Globus pallidus (tissue), 1 donor: ENCODE measurements around the gene RPLP2.
A peak's percentile ranks its signal among the peaks of the same experiment; 100 is the strongest.

Source experiments
- DNase-seq: peaks from one replicate; pipeline ENCODE4 v3.0.0-alpha.2; 2015; ENCODE audit warnings: low spot score

The RPLP2 gene

GRCh38 chr11:824292-824880, 14.6 kb downstream of the RPLP2 start:
- DNase-seq, result peak; percentile 60

GRCh38 chr11:824942-825341, 15.2 kb downstream of the RPLP2 start:
- no peak for DNase-seq

GRCh38 chr11:825366-826226, 15.8 kb downstream of the RPLP2 start:
- no peak for DNase-seq

GRCh38 chr11:826227-826621, 16.5 kb downstream of the RPLP2 start:
- DNase-seq, result no peak

GRCh38 chr11:826836-827145, 17.0 kb downstream of the RPLP2 start:
- DNase-seq, result no peak

GRCh38 chr11:827146-827896, 17.6 kb downstream of the RPLP2 start:
- no peak for DNase-seq

GRCh38 chr11:827897-828192, 18.1 kb downstream of the RPLP2 start, which contains the start of gene CRACR2B:
TSS of gene CRACR2B (plus strand) at chr11:827919. CDS start at chr11:828608, 689 bp downstream.
- DNase-seq, result no peak

GRCh38 chr11:828506-829175, 18.9 kb downstream of the RPLP2 start:
- no peak for DNase-seq

- no peak for DNase-seq
Measured at GRCh38 chr11:829176-829846, 19.5 kb downstream of the RPLP2 start.

- DNase-seq, result no peak
Measured at GRCh38 chr11:829847-830294, 20.1 kb downstream of the RPLP2 start.

- no peak for DNase-seq
Measured at GRCh38 chr11:830295-831117, 20.7 kb downstream of the RPLP2 start.

- no peak for DNase-seq
Measured at GRCh38 chr11:831118-831864, 21.5 kb downstream of the RPLP2 start.

- no peak for DNase-seq
Measured at GRCh38 chr11:831961-832528, 22.3 kb downstream of the RPLP2 start.

GRCh38 chr11:832529-833113, 22.9 kb downstream of the RPLP2 start, which contains the start of gene CD151:
TSS of gene CD151 (plus strand) at chr11:832952. CDS start at chr11:836070, 3,118 bp downstream.
- no peak for DNase-seq

- no peak for DNase-seq
Measured at GRCh38 chr11:833114-833791, 23.5 kb downstream of the RPLP2 start.

- no peak for DNase-seq
Measured at GRCh38 chr11:833849-834311, 24.1 kb downstream of the RPLP2 start.

GRCh38 chr11:834371-835316, 24.9 kb downstream of the RPLP2 start:
- no peak for DNase-seq

- no peak for DNase-seq
Measured at GRCh38 chr11:836274-836673, 26.5 kb downstream of the RPLP2 start.
